ENCODE results near the gene HPCA.

- TF ChIP-seq CTCF (IDR thresholded peaks at IDR 0.05) (no peak), POLR2A (IDR thresholded peaks at IDR 0.05) (no peak)
Observed at GRCh38 chr1:32920833-32921232, 34.5 kb downstream of the HPCA start.
